Breast epithelium (tissue), 3 donors: ENCODE measurements around the gene CCDC7.

ENCODE experiments used
- CTCF ChIP-seq, 3 donors: fragments of 450-650 bp; IDR thresholded peaks; one replicate each; pipeline ENCODE4 v1.5.1; 2016 to 2017; ENCODE audit warnings: antibody characterized with exemption in 3 of 3, mild to moderate bottlenecking in 3 of 3, moderate library complexity in 3 of 3
- POLR2AphosphoS5 ChIP-seq, 3 donors: sonication (generic); formaldehyde crosslinking; IDR thresholded peaks; one replicate each; pipeline ENCODE4 v1.6.1; 2017; ENCODE audit warnings: antibody characterized with exemption in 3 of 3

- peak in 1 of 3 donors; percentile 30 for TF ChIP-seq CTCF (IDR thresholded peaks at IDR 0.05)
- peak in 2 of 3 donors; percentile 54 to 70 for TF ChIP-seq POLR2AphosphoS5 (IDR thresholded peaks at IDR 0.05)
Observed at GRCh38 chr10:32445740-32446535, at the start of gene CCDC7.
